AG04450 (cell line): ENCODE data around the gene KIF26B. TPM values are rescaled to one million over a fixed set of nuclear protein-coding genes. Genes with fewer than 3 reads are reported as not detected.

Source experiments
- CTCF ChIA-PET: fragments of 300-600, 350-600 bp; formaldehyde crosslinking; extraction: SDS; loops from one replicate; lab custom pipeline; 2022; ENCODE audit warnings: antibody characterized with exemption, inconsistent platforms; lab: Charles Lee
- POLR2A ChIA-PET: fragments of 350-600 bp; formaldehyde crosslinking; extraction: SDS; loops from one replicate; lab custom pipeline; 2021; ENCODE audit warnings: antibody characterized with exemption, inconsistent platforms; lab: Yijun Ruan, JAX
- DNase-seq: peaks from one replicate; pipeline ENCODE4 v3.0.0-alpha.2; 2011; ENCODE audit warnings: low read depth, low spot score
- H3K27ac ChIP-seq: one replicate; pipeline ENCODE4 v1.5.1; 2012; ENCODE audit warnings: low read depth, low read length, control low read depth
- H3K27me3 ChIP-seq: one replicate; pipeline ENCODE4 v1.6.0; 2012; ENCODE audit warnings: low read length; ENCODE audit not compliant: control insufficient read depth, insufficient read depth
- H3K4me3 ChIP-seq: 2 replicates; pipeline ENCODE4 v1.5.1; 2011; ENCODE audit warnings: mild to moderate bottlenecking, low read depth, low read length, control low read depth
- H3K9me3 ChIP-seq: 2 replicates; pipeline ENCODE4 v1.5.1; 2012; ENCODE audit warnings: low read length; ENCODE audit not compliant: control insufficient read depth, insufficient read depth
- polyA plus RNA-seq: library from polyadenylated mRNA; depleted of rRNA; stranded (reverse); fragments of >200 nt; gene quantifications from 2 replicates; pipeline ENCODE4 v1.2.3, GENCODE V29; 2011
- TF ChIP-seq, protein P1 (sequence below): IDR thresholded peaks from 2 replicates; pipeline ENCODE4 v1.5.1; 2011; ENCODE audit warnings: low read depth, low read length, control low read depth, inconsistent platforms

The KIF26B gene
- polyA plus RNA-seq, 1 experiment = 2.4 TPM

DNA sequence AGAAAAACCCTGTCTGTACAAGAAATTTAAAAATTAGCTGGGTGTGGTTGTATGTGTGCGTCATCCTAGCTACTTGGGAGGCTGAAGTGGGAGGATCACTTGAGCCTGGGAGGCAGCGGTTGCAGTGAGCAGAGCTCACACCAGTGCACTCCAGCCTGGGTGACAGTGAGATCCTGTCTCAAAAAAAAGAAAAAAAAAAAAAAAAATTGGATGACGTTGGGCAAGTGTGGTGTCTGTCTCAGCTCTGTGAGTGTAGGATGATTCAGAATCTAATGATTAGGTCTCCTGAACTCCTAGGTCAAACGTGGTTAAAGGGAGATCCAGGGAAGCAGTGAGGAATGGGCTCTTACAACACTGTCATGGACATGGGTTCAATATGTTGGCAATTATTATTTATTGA is 435.9 kb downstream of the KIF26B start:
- no peaks in the 10 kb centered on the region; the same call in 1 of the 2 replicates for H3K9me3 ChIP-seq
- ChIA-PET CTCF (interaction anchor here (0.6 kb wide), 1 partner anchor 130 kb away, joined by 7 read pairs; no protein-coding TSS in a partner anchor), POLR2A (interaction anchor here (0.5 to 0.7 kb wide), 2 partner anchors 9 to 416 kb away, joined by 4 to 5 read pairs; no protein-coding TSS in a partner anchor)
- DNase-seq = no peak
- no peak overlapping the region for H3K4me3 ChIP-seq
- TF ChIP-seq, protein P1, sequence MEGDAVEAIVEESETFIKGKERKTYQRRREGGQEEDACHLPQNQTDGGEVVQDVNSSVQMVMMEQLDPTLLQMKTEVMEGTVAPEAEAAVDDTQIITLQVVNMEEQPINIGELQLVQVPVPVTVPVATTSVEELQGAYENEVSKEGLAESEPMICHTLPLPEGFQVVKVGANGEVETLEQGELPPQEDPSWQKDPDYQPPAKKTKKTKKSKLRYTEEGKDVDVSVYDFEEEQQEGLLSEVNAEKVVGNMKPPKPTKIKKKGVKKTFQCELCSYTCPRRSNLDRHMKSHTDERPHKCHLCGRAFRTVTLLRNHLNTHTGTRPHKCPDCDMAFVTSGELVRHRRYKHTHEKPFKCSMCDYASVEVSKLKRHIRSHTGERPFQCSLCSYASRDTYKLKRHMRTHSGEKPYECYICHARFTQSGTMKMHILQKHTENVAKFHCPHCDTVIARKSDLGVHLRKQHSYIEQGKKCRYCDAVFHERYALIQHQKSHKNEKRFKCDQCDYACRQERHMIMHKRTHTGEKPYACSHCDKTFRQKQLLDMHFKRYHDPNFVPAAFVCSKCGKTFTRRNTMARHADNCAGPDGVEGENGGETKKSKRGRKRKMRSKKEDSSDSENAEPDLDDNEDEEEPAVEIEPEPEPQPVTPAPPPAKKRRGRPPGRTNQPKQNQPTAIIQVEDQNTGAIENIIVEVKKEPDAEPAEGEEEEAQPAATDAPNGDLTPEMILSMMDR = no peak
- H3K27ac ChIP-seq = no peak overlapping the region
- H3K27me3 ChIP-seq = no peaks in the 10 kb centered on the region

DNA sequence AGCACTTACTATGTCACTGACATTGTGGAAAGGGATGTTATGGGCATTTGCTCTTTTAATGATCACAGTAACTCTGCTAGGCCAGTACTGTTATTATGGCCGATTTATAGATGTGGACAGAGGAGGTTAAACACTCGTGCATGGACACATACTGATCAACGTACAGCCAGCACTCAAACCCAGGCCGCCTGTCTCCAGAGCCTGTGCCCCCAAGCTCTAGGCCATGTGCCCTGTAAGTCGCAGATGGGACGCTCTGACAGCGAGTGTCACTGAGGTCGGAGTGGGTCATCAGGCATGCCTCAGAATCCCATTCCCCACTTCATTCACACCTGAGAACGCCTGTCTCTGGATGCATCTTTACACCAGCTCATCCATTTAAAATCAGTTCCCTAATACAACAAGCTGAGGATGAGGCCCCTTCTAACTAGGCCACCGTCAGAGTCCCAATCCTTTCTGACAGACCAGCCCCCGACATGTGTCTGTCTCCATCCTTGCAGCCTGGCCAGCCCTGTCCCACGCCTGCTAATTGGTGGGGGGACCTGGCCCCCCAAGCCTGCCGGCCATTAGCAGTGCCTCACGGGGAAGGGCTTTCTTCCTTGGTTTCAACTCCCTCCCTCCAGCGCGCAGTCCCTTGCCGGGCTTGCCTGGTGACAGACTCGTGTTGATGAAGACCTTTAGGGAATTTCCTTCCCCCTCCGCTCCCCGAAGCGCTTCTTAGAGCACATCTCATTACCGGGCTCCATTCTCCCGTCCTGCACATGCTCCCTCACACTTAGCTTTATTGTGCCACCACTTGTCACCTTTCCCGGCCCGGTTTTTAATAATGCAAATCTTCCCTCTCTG is 436.8 kb downstream of the KIF26B start:
- Histone ChIP-seq H3K4me3 (no peak overlapping the region), H3K27me3 (no peaks in the 10 kb centered on the region), H3K9me3 (no peaks in the 10 kb centered on the region; the same call in 1 of the 2 replicates), H3K27ac (no peak overlapping the region)
- TF ChIP-seq, protein P1 = no peak
- POLR2A ChIA-PET = interaction anchor here (0.5 to 0.7 kb wide), 2 partner anchors 10 to 415 kb away, joined by 4 to 5 read pairs; no protein-coding TSS in a partner anchor
- CTCF ChIA-PET = no interaction called here
- DNase-seq = no peak

DNA sequence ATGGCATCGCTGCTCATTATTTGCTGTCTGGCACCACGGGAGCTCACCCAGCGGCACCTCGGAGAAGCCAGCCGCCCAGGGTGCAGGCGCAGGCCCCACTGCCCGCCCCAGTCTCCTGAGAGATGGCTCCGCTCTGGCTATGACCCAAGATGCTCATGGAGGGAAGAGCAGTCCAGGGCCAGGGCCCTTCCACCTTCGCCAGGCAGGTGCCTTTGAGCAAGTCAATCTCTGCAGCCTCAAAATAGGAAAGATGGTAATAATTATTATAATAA is 437.3 kb downstream of the KIF26B start:
- no peak overlapping the region for H3K27ac ChIP-seq
- CTCF ChIA-PET = no interaction called here
- POLR2A ChIA-PET = no interaction called here
- no peak for DNase-seq
- TF ChIP-seq, protein P1 = no peak
- H3K27me3 ChIP-seq = no peaks in the 10 kb centered on the region
- no peak overlapping the region for H3K4me3 ChIP-seq
- no peaks in the 10 kb centered on the region; the same call in 1 of the 2 replicates for H3K9me3 ChIP-seq

DNA sequence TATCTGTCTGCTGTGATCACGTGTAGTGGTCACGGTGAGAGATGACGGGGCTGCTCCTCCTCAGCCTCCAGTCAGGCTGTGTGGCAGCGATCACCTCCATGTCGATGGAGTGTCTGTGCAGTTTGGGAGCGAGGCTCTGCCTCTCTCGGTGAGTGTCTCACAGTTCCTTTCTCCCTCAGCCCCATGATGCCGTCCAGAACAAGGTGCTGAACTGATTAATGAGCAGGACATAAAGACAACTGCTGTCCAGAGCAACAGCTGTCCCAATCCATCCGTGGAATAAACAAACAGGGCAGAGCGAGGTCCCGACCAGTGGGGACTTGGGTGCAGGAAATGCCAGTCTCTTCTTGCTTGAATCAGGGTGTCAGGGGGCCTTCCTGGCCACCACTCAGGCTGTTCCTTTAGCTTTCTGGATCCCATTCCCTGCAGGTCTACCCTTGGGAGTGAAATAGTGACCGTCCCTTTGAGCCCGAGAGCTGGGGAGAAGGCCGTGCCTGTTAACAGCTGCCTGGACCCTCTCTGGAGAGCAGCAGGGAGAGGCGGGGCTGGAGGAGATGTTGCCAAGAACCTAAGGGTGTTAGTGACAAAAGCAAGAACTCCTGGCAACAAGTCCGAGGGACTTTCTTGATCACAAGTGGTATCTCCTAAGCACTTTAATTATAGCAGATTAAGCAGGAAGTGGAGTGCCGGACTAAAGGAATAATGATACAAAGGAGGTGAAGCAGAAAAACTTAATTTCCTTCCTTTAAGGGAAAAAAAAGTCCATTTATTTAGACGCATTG is 443.9 kb downstream of the KIF26B start:
- CTCF ChIA-PET = no interaction called here
- Histone ChIP-seq H3K27ac (peak overlapping the region; percentile 84), H3K27me3 (no peaks in the 10 kb centered on the region), H3K9me3 (no peaks in the 10 kb centered on the region), H3K4me3 (peak overlapping the region; percentile 20; the same call in 1 of the 2 replicates)
- TF ChIP-seq, protein P1 = no peak
- POLR2A ChIA-PET = interaction anchor here (0.8 to 1.3 kb wide), 4 partner anchors 13 to 403 kb away, joined by 3 to 4 read pairs (median 4); no protein-coding TSS in a partner anchor
- no peak for DNase-seq
